ENCODE data around the gene IGFBPL1. TPM values are rescaled to one million over a fixed set of nuclear protein-coding genes. Genes with fewer than 3 reads are reported as not detected.
"Not testable (repeated sequence)": the region's sequence is repeated elsewhere in the genome, so short reads cannot be mapped to it uniquely, and the experiment has no call there.

IGFBPL1 gene, protein sequence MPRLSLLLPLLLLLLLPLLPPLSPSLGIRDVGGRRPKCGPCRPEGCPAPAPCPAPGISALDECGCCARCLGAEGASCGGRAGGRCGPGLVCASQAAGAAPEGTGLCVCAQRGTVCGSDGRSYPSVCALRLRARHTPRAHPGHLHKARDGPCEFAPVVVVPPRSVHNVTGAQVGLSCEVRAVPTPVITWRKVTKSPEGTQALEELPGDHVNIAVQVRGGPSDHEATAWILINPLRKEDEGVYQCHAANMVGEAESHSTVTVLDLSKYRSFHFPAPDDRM
- not detected for polyA plus RNA-seq (ENCODE audit: low read depth in 6 of 6)

DNA sequence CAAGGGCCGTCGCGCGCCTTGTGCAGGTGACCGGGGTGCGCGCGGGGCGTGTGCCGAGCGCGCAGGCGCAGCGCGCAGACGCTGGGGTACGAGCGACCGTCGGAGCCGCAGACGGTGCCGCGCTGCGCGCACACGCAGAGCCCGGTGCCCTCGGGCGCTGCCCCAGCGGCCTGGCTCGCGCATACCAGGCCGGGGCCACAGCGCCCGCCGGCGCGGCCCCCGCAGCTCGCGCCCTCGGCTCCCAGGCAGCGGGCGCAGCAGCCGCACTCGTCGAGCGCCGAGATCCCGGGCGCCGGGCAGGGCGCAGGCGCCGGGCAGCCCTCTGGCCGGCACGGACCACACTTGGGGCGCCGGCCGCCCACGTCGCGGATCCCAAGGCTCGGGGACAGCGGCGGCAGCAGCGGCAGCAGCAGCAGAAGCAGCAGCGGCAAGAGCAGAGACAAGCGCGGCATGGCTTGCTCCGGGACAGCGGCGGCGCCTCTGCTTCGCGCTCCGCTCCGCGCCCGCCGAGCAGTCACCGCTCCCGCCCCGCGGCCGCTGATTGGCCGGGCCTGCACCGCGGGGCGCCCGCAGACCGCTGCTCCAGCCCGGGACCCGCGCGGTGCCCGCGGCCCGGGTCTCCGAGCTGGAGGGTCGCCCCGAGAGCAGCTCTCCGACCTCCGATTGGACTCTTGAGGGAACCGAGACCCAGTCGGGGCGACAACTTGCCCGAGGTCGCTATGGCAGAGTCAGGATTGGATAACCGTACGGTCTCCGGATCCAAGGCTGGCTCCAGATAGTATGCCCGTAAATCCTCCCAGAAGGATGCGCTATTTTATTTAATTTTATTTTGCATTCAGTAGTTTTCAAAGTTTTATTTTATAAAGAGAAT, at the start of gene IGFBPL1:
Gene IGFBPL1 (minus strand): TSS at position 482 of the 871 bp plus-strand sequence. CDS start 30 bp downstream, at position 452.
- peak within 1 kb of the TSS in 5 of 8 donors; percentile 1 to 43 (median 40) for H3K4me3 Mint-ChIP-seq
- no peaks in the 10 kb centered on the region for H3K36me3 Mint-ChIP-seq
- peaks cover 44 to 66% (median 65%) of the 10 kb centered on the region in 3 donors for H3K27me3 Mint-ChIP-seq
- peaks cover 0 to 10% (median 4%) of the 10 kb centered on the region in 3 donors for H3K4me1 Mint-ChIP-seq
- peaks cover 0 to 1% (median 0%) of the 10 kb centered on the region in 7 donors for H3K9me3 Mint-ChIP-seq
- H3K27ac Mint-ChIP-seq, result no peak within 1 kb of the TSS
- no peak for ATAC-seq (ENCODE audit: low read depth in 2 of 2)
- DNase-seq, result no peak

DNA sequence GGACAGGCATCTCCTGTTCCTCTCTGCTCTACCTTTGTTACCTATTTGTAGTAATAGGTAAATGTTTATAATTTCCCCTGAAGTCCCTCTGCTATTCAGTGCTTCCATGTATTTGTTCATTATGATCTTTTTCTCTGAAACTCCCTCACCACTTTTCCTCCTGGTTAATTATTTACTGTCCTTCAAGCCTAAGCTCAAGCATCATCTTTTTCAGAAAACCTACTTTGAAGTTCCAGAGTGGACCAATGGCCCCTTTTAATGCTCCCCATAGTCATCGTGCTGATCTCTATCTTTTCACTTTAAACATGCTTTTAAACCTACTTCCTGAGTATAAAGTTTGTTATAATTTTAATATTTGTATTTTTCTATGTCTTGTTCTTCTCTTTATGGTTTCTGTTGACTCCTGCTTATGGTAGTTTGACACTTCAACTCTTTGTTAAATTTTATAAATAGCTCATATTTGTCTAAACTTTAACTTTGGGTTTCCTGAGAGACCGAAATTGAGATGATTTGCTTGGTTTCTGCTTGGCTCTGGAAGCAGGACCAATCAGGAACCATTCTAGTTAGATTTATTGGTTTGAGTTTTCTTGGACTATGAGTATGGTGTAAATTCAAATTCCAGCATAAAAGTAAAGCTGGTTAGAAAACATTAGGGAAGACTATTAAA, 48.5 kb upstream of the IGFBPL1 start:
- not testable (repeated sequence) for ATAC-seq (ENCODE audit: low read depth in 2 of 2); H3K4me1 Mint-ChIP-seq; H3K27ac Mint-ChIP-seq; H3K4me3 Mint-ChIP-seq; H3K36me3 Mint-ChIP-seq; DNase-seq
- Mint-ChIP-seq H3K27me3 (peaks cover 19 to 38% (median 29%) of the 10 kb centered on the region in 3 donors), H3K9me3 (peaks cover 5 to 15% (median 7%) of the 10 kb centered on the region in 7 donors)

DNA sequence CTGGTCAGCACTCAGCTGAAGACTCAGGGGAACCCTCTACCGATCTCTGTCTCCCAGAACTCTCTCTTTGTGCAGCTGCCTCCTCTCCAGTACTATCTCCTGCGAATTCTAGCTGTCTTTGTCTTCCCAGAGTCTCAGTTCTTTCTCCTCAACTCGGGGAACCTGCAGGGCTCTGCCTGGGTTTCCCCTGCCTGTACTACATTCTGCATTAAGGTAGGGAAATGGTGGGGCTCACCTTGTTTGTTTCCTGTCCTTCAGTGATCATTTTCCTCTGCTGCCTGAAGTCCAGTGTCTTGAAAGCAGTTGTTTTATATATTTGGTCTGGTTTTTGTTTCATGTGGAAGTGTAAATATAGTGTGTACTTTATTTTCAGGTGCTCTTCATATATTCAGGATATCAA, 43.1 kb upstream of the IGFBPL1 start:
- Mint-ChIP-seq H3K36me3 (no peaks in the 10 kb centered on the region), H3K27ac (no peak overlapping the region), H3K27me3 (peaks cover 13 to 32% (median 15%) of the 10 kb centered on the region in 3 donors), H3K4me1 (no peaks in the 10 kb centered on the region), H3K4me3 (no peak overlapping the region), H3K9me3 (peaks cover 2 to 21% (median 5%) of the 10 kb centered on the region in 7 donors)
- no peak for DNase-seq
- no peak for ATAC-seq (ENCODE audit: low read depth in 2 of 2)

DNA sequence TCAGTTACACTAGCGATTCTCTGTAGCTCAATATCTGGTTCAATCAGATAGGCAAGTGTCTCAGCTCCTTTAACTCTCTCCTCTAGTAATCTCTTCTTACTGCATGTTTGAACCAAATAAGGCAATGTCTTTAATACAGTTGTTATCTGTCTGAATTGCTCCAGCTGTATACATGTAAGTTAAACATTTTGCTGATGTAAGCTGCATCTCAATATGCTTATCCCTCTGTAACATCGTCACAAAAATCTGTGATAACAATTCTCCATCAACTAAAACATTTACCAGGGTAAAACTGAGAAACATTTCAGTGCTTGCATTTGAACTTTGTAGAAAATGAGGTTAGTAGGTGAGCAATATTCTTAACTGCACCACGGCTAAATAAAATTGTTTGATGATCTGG, 29.6 kb upstream of the IGFBPL1 start:
- Mint-ChIP-seq H3K9me3 (peaks cover 8 to 39% (median 24%) of the 10 kb centered on the region in 7 donors), H3K4me1 (no peaks in the 10 kb centered on the region), H3K36me3 (peaks cover 15 to 31% of the 10 kb centered on the region in 2 donors), H3K27ac (no peak overlapping the region), H3K27me3 (peaks cover 14 to 22% (median 21%) of the 10 kb centered on the region in 3 donors), H3K4me3 (no peak overlapping the region)
- ATAC-seq (ENCODE audit: low read depth in 2 of 2) (no peak), DNase-seq (no peak)

DNA sequence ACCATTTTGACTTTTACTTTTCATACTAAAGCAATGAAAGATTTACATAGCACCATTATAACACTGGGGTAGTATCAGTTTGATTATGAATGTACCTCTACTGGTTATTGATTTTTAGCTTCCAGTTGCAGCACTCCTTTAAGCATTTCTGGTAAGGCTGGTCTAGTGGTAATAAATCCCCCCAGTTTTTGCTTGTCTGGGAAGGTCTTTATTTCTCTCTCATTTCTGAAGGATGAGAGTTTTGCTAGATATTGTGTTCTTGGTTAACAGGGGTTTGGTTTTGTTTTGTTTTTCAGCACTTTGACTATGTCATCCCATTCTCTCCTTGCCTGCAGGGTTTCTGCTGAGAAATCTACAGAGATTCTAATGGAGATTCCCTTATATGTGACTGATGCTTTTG, 26.9 kb upstream of the IGFBPL1 start:
- Mint-ChIP-seq H3K27ac (no peak overlapping the region), H3K4me3 (no peak overlapping the region), H3K27me3 (peaks cover 25 to 45% (median 40%) of the 10 kb centered on the region in 3 donors), H3K36me3 (peaks cover 15 to 31% of the 10 kb centered on the region in 2 donors), H3K9me3 (peaks cover 11 to 46% (median 31%) of the 10 kb centered on the region in 7 donors), H3K4me1 (no peaks in the 10 kb centered on the region)
- DNase-seq (no peak), ATAC-seq (ENCODE audit: low read depth in 2 of 2) (no peak)

DNA sequence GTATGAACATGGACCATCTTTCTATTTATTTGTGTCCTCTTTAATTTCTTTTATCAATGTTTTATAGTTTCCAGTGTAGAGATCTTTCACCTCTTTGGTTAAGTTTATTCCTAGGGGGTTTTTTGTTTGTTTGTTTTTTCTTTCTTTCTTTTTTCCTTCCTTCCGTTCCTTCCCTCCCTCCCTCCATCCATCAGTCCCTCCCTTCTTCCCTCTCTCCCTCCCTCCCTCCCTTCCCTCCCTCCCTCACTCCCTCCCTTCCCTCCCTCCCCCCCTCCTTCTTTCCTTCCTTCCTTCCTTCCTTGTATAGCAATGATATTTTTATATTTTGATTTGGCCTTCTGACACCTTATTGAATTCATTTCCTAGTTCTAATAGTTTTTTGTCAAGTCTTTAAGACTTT, 23.4 kb upstream of the IGFBPL1 start:
- no peak for DNase-seq
- Mint-ChIP-seq H3K9me3 (peaks cover 11 to 40% (median 28%) of the 10 kb centered on the region in 7 donors), H3K36me3 (peaks cover 15 to 17% of the 10 kb centered on the region in 2 donors), H3K27me3 (peaks cover 32 to 55% (median 40%) of the 10 kb centered on the region in 3 donors), H3K4me1 (peaks cover 3 to 9% (median 9%) of the 10 kb centered on the region in 3 donors), H3K27ac (no peak overlapping the region), H3K4me3 (no peak overlapping the region)
- no peak for ATAC-seq (ENCODE audit: low read depth in 2 of 2)

DNA sequence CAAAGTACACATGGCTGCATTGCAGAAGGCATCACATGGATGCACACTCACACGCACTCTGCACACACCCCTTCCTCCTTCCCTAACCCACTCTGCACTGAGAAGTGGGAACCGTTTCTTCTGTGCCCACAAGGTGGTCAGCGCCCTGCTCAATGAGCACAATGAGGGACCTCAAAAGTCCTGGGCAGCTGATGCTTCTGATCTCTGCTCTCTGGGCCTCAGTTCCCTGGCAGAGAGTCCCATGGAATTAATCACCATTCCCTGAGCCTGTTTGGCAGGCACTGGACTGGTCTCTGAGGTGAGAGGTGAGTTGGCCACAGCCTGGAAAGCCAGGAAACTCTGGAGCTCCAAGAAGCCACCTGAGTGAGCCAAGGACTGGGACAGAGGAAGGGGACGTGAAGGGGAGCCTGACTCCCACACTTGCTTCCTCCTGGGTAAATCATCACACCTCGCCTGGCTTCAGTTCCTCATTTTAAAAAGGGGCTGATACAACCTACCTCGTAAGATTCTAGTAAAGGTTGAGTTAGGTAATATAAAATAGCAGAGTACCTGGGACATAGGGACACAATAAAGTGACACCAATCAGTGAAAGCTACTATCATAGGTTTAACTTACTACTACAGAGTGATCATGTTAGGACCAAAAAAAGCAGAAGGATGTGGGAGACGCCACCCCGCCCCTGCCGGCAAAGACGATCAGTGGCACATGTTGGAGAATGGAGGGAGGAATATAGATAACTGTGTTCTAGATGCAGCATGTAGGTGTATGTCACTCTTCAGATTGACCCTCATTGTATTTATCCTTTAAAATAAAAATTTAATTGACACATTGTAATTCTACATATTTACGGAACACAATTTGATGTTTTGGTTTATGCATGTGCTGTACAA, 21.1 kb upstream of the IGFBPL1 start:
- peaks cover 36 to 70% (median 46%) of the 10 kb centered on the region in 3 donors for H3K27me3 Mint-ChIP-seq
- peak overlapping the region in 1 of 8 donors; percentile 24 for H3K4me3 Mint-ChIP-seq
- peak; percentile 37 to 38 for ATAC-seq (ENCODE audit: low read depth in 2 of 2)
- DNase-seq, result no peak
- peaks cover 3 to 9% (median 9%) of the 10 kb centered on the region in 3 donors for H3K4me1 Mint-ChIP-seq
- peaks cover 4 to 19% (median 11%) of the 10 kb centered on the region in 7 donors for H3K9me3 Mint-ChIP-seq
- peaks cover 0 to under 1% of the 10 kb centered on the region in 2 donors for H3K36me3 Mint-ChIP-seq
- no peak overlapping the region for H3K27ac Mint-ChIP-seq

DNA sequence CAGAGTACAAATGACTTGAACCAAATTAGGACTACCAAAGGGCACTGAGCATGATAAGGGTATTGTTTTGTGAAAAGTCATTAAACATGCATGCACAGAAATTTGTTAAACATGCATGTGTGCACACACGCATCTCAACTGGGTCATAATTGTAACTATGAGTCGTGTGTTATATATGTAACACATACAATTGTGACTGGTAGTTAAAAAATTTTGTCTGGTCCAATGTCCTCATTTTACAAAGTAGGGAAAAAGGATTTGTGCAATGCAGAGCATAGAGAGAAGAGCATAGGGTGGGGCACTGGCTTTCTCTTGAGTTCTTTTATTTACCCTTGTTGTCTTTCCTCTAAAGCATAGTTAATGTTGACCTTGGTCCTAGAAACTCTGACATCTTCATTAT, 19.3 kb upstream of the IGFBPL1 start:
- Mint-ChIP-seq H3K27ac (no peak overlapping the region), H3K9me3 (peaks cover 2 to 9% (median 7%) of the 10 kb centered on the region in 7 donors), H3K27me3 (peaks cover 30 to 68% (median 55%) of the 10 kb centered on the region in 3 donors), H3K4me1 (peaks cover 3 to 9% (median 9%) of the 10 kb centered on the region in 3 donors), H3K4me3 (no peak overlapping the region), H3K36me3 (no peaks in the 10 kb centered on the region)
- DNase-seq (no peak), ATAC-seq (ENCODE audit: low read depth in 2 of 2) (no peak)

DNA sequence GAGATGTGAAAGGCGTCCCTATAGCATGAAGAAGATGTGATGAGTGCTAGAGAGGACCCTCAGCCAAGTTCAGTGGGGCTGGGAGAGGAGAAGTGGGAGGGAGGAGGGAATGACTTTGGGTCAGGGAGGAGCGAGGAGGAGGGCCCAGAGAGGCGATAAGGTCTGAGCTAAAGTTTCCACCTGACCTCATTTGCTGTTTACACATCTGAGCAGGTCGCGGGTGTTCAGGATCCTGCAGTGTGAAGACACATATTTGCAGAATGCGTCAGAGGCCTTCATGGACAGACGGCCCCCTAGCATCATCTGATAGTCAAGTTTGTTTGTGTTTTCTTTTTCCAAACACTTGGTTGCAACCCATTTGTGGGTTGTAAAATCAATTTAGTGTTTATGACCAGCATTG, 18.9 kb upstream of the IGFBPL1 start:
- Mint-ChIP-seq H3K36me3 (no peaks in the 10 kb centered on the region), H3K27me3 (peaks cover 30 to 64% (median 55%) of the 10 kb centered on the region in 3 donors), H3K27ac (no peak overlapping the region), H3K4me3 (no peak overlapping the region), H3K9me3 (peaks cover 2 to 9% (median 7%) of the 10 kb centered on the region in 7 donors), H3K4me1 (peaks cover 3 to 9% (median 9%) of the 10 kb centered on the region in 3 donors)
- ATAC-seq (ENCODE audit: low read depth in 2 of 2), result no peak
- no peak for DNase-seq

DNA sequence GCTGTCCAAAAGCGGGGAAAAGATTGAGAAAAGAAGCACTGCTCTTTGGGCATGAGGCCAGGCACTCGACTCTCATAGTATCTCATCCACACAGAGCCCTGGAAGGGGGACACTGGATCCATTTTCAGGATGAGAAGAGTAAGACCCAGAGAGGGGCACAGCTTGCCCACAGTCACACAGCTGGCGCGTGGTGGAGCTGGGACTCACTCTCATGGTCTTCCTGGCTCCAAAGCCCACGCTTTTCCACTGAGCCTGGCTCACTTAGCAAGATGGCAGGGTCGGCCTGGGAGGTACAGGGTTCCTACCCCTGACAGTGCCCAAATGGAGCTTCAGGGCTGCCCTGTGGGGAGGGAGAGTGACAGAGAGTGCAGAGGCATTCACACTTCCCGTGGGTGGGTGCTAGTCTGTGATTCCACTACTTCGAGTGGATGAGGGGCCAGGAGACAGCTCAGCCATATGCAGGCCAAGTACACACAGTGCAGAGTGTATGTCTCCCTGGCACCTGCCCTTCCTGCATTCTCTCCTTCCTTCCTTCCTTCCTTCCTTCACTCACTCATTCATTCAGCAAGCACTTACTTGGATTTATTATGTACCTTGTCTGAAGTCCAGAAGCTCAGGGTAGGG, 18.3 kb upstream of the IGFBPL1 start:
- Mint-ChIP-seq H3K4me3 (no peak overlapping the region), H3K4me1 (peaks cover 3 to 9% (median 9%) of the 10 kb centered on the region in 3 donors), H3K27ac (no peak overlapping the region), H3K9me3 (peaks cover 2 to 9% (median 5%) of the 10 kb centered on the region in 7 donors), H3K36me3 (no peaks in the 10 kb centered on the region), H3K27me3 (peaks cover 30 to 58% (median 51%) of the 10 kb centered on the region in 3 donors)
- ATAC-seq (ENCODE audit: low read depth in 2 of 2) (no peak), DNase-seq (no peak)

DNA sequence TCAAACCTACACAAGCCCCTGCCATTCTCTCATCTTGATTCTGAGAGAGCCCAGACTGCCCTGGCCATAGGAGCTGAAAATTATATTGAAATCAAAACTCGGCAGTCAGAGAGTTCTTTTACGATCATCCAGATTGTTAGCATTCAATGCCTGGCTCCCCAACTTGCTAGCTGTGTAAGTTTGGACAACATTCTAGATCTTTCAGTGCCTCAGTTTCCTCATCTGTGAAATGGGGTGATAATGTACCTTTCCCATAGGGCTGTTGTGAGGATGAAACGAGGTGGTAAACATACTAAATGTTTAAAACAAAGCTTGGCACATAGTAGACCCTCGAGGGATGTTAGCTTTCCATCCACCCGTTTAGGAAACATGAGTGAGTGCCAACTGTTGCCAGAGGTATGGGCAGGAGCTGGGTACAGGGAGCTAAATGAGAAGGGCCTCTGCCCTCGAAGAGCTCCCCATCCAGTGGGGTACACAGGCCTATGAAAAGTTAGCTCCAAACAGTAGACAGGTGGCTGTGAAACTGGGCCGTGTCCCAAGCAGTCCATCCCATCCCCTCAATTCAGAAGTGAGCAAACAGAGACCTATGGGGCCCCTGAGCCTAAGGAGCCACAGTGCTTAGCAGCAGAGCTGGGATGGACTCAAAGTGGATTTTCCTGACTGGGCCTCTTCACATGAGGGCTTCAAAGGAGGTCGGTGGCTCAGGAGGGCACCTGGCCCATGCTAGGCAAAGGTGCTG, 17.3 kb upstream of the IGFBPL1 start:
- H3K27ac Mint-ChIP-seq, result no peak overlapping the region
- H3K27me3 Mint-ChIP-seq, result peaks cover 34 to 48% (median 45%) of the 10 kb centered on the region in 3 donors
- ATAC-seq (ENCODE audit: low read depth in 2 of 2) (no peak), DNase-seq (no peak)
- no peaks in the 10 kb centered on the region for H3K36me3 Mint-ChIP-seq
- H3K4me3 Mint-ChIP-seq, result no peak overlapping the region
- peaks cover 0 to 5% (median 4%) of the 10 kb centered on the region in 7 donors for H3K9me3 Mint-ChIP-seq
- H3K4me1 Mint-ChIP-seq, result peaks cover 3 to 9% (median 9%) of the 10 kb centered on the region in 3 donors

Measured in naive B cell (primary cell).